ENCODE results near the gene STX1B.

Gene STX1B

GRCh38 chr16:30979170-30980022 lies 31.0 kb downstream of the STX1B start:
- DNase-seq (ENCODE audit: low spot score), result no peak

GRCh38 chr16:30977502-30977901 lies 32.9 kb downstream of the STX1B start:
- no peak for DNase-seq (ENCODE audit: low spot score)

- DNase-seq (ENCODE audit: low spot score), result no peak
Measured at GRCh38 chr16:30976486-30976885, 34.0 kb downstream of the STX1B start.

GRCh38 chr16:30974348-30974747 lies 36.1 kb downstream of the STX1B start:
- no peak for DNase-seq (ENCODE audit: low spot score)

- DNase-seq (ENCODE audit: low spot score), result no peak
Measured at GRCh38 chr16:30972872-30973271, 37.6 kb downstream of the STX1B start.

GRCh38 chr16:30971298-30971697 lies 39.1 kb downstream of the STX1B start:
- no peak for DNase-seq (ENCODE audit: low spot score)

- no peak for DNase-seq (ENCODE audit: low spot score)
Measured at GRCh38 chr16:30969246-30969842, 41.1 kb downstream of the STX1B start.

GRCh38 chr16:30967795-30968194 lies 42.6 kb downstream of the STX1B start:
- DNase-seq (ENCODE audit: low spot score), result no peak

GRCh38 chr16:30966033-30966619 lies 44.3 kb downstream of the STX1B start:
- DNase-seq (ENCODE audit: low spot score), result no peak

GRCh38 chr16:30965436-30965835 lies 45.0 kb downstream of the STX1B start:
- DNase-seq (ENCODE audit: low spot score), result no peak

- no peak for DNase-seq (ENCODE audit: low spot score)
Measured at GRCh38 chr16:30964574-30965226, 45.7 kb downstream of the STX1B start.

GRCh38 chr16:30963925-30964511 lies 46.4 kb downstream of the STX1B start:
- no peak for DNase-seq (ENCODE audit: low spot score)

- DNase-seq (ENCODE audit: low spot score), result no peak
Measured at GRCh38 chr16:30961384-30961783, 49.1 kb downstream of the STX1B start.

GRCh38 chr16:30958175-30959079 lies 52.0 kb downstream of the STX1B start:
- DNase-seq (ENCODE audit: low spot score), result peak; percentile 52

- DNase-seq (ENCODE audit: low spot score), result peak; percentile 93
Measured at GRCh38 chr16:30957456-30958174, 52.8 kb downstream of the STX1B start, which contains the start of gene SETD1A. SETD1A (plus strand) TSS chr16:30957754; CDS start chr16:30958732, 978 bp downstream.

GRCh38 chr16:30956601-30957455 lies 53.6 kb downstream of the STX1B start:
- DNase-seq (ENCODE audit: low spot score), result peak; percentile 90

GRCh38 chr16:30954993-30955392 lies 55.4 kb downstream of the STX1B start:
- DNase-seq (ENCODE audit: low spot score), result no peak

- peak; percentile 23 for DNase-seq (ENCODE audit: low spot score)
Measured at GRCh38 chr16:30953511-30954124, 56.8 kb downstream of the STX1B start.

GRCh38 chr16:30953111-30953510 lies 57.3 kb downstream of the STX1B start:
- DNase-seq (ENCODE audit: low spot score), result no peak
